WTC11 (cell line): ENCODE measurements around the gene MACROH2A2. TPM values are rescaled to one million over a fixed set of nuclear protein-coding genes. Genes with fewer than 3 reads are reported as not detected.

Experiments used
- ATAC-seq: fragments of 200-7000 bp; cut with Tn5 transposase; 2 replicates; pipeline ENCODE4 v1.10.0; 2021; ENCODE audit warnings: mild to moderate bottlenecking, moderate library complexity
- CTCF ChIA-PET: fragments of 300-600 bp; sonication (Branson Sonifier 250); formaldehyde crosslinking; loops from one replicate; lab custom pipeline; 2021; ENCODE audit warnings: antibody characterized with exemption; lab: Charles Lee
- POLR2A ChIA-PET: fragments of 350-600 bp; sonication (Branson Sonifier 250); formaldehyde crosslinking; loops from one replicate; lab custom pipeline; 2021; ENCODE audit warnings: antibody characterized with exemption; lab: Charles Lee
- DNase-seq: peaks from one replicate; pipeline ENCODE4 v3.0.0; 2021; ENCODE audit warnings: low spot score
- H3K27ac Mint-ChIP-seq: 2 replicates; pipeline ENCODE4 v1.8.0; 2021; ENCODE audit warnings: mixed read lengths
- H3K27me3 Mint-ChIP-seq: 2 replicates; pipeline ENCODE4 v1.8.0; 2021; ENCODE audit warnings: low read depth, mild to moderate bottlenecking, moderate library complexity, mixed read lengths
- H3K36me3 Mint-ChIP-seq: 2 replicates; pipeline ENCODE4 v1.8.0; 2021; ENCODE audit warnings: mixed read lengths
- H3K4me1 Mint-ChIP-seq: 2 replicates; pipeline ENCODE4 v1.8.0; 2022; ENCODE audit warnings: mixed read lengths
- H3K4me3 Mint-ChIP-seq: 2 replicates; pipeline ENCODE4 v1.8.0; 2021; ENCODE audit warnings: mild to moderate bottlenecking, moderate library complexity, mixed read lengths
- H3K9me3 Mint-ChIP-seq: 2 replicates; pipeline ENCODE4 v1.8.0; 2021; ENCODE audit warnings: mixed read lengths
- AFF4 ChIP-seq: sonication (generic); formaldehyde crosslinking; IDR thresholded peaks from 2 replicates; pipeline ENCODE4 v1.8.1; 2023; ENCODE audit warnings: mild to moderate bottlenecking, missing genetic modification reagents, borderline replicate concordance
- ATF3 ChIP-seq: sonication (generic); formaldehyde crosslinking; conservative IDR thresholded peaks from 2 replicates; pipeline ENCODE4 v1.8.1; 2022; ENCODE audit warnings: mild to moderate bottlenecking, missing genetic modification reagents
- ATF6 ChIP-seq: sonication (generic); formaldehyde crosslinking; IDR thresholded peaks from 2 replicates; pipeline ENCODE4 v1.8.1; 2023; ENCODE audit warnings: mild to moderate bottlenecking, missing genetic modification reagents
- CREB1 ChIP-seq: sonication (generic); formaldehyde crosslinking; IDR thresholded peaks from 2 replicates; pipeline ENCODE4 v1.8.0; 2023; ENCODE audit warnings: mild to moderate bottlenecking, missing genetic modification reagents
- E2F1 ChIP-seq: sonication (generic); formaldehyde crosslinking; IDR thresholded peaks from 2 replicates; pipeline ENCODE4 v1.8.0; 2022; ENCODE audit warnings: mild to moderate bottlenecking, missing genetic modification reagents
- ESRRA ChIP-seq: sonication (generic); formaldehyde crosslinking; IDR thresholded peaks from 2 replicates; pipeline ENCODE4 v1.8.1; 2022; ENCODE audit warnings: mild to moderate bottlenecking, missing genetic modification reagents, borderline replicate concordance
- FOXJ3 ChIP-seq: sonication (generic); formaldehyde crosslinking; IDR thresholded peaks from 2 replicates; pipeline ENCODE4 v1.9.0; 2021; ENCODE audit warnings: missing genetic modification reagents, mild to moderate bottlenecking, borderline replicate concordance
- FOXP4 ChIP-seq: sonication (generic); formaldehyde crosslinking; IDR thresholded peaks from 2 replicates; pipeline ENCODE4 v1.8.0; 2022; ENCODE audit warnings: mild to moderate bottlenecking, missing genetic modification reagents
- GABPB1 ChIP-seq: sonication (generic); formaldehyde crosslinking; IDR thresholded peaks from 2 replicates; pipeline ENCODE4 v1.8.1; 2023; ENCODE audit warnings: mild to moderate bottlenecking, missing genetic modification reagents
- GRHL2 ChIP-seq: fragments of 250-450 bp; sonication (Bioruptor Pico); IDR thresholded peaks from 2 replicates; pipeline ENCODE4 v1.8.0; 2022; ENCODE audit warnings: mild to moderate bottlenecking, moderate library complexity; ENCODE audit not compliant: insufficient replicate concordance, severe bottlenecking
- JUN ChIP-seq: sonication (generic); formaldehyde crosslinking; IDR thresholded peaks from 2 replicates; pipeline ENCODE4 v1.8.0; 2023; ENCODE audit warnings: mild to moderate bottlenecking, missing genetic modification reagents
- MAX ChIP-seq: sonication (generic); formaldehyde crosslinking; IDR thresholded peaks from 2 replicates; pipeline ENCODE4 v1.8.0; 2022; ENCODE audit warnings: mild to moderate bottlenecking, missing genetic modification reagents
- MYBL2 ChIP-seq: sonication (generic); formaldehyde crosslinking; IDR thresholded peaks from 2 replicates; pipeline ENCODE4 v1.8.1; 2023; ENCODE audit warnings: mild to moderate bottlenecking, moderate library complexity, missing genetic modification reagents
- PREB ChIP-seq: sonication (generic); formaldehyde crosslinking; IDR thresholded peaks from 2 replicates; pipeline ENCODE4 v1.8.1; 2022; ENCODE audit warnings: mild to moderate bottlenecking, missing genetic modification reagents, moderate library complexity, borderline replicate concordance
- PRRX2 ChIP-seq: fragments of 250-450 bp; sonication (Bioruptor Pico); IDR thresholded peaks from 2 replicates; pipeline ENCODE4 v1.8.0; 2021; ENCODE audit warnings: mild to moderate bottlenecking
- ZBTB21 ChIP-seq: sonication (generic); formaldehyde crosslinking; IDR thresholded peaks from 2 replicates; pipeline ENCODE4 v1.8.1; 2023; ENCODE audit warnings: mild to moderate bottlenecking, missing genetic modification reagents, borderline replicate concordance
- ZNF219 ChIP-seq: sonication (generic); formaldehyde crosslinking; IDR thresholded peaks from 2 replicates; pipeline ENCODE4 v1.8.0; 2023; ENCODE audit warnings: missing genetic modification reagents, mild to moderate bottlenecking, borderline replicate concordance
- ZNF232 ChIP-seq: sonication (generic); formaldehyde crosslinking; IDR thresholded peaks from 2 replicates; pipeline ENCODE4 v1.8.0; 2022; ENCODE audit warnings: mild to moderate bottlenecking, missing genetic modification reagents
- ZNF416 ChIP-seq: fragments of 250-450 bp; sonication (Bioruptor Pico); IDR thresholded peaks from 2 replicates; pipeline ENCODE4 v1.9.0; 2021; ENCODE audit warnings: mild to moderate bottlenecking, inconsistent platforms
- ZSCAN18 ChIP-seq: fragments of 250-450 bp; sonication (Bioruptor Pico); IDR thresholded peaks from 2 replicates; pipeline ENCODE4 v2.1.2; 2022; ENCODE audit warnings: mild to moderate bottlenecking, moderate library complexity
- total RNA-seq: library from RNA; stranded (reverse); gene quantifications from 3 replicates; pipeline ENCODE4 v1.2.3, GENCODE V29; 2021

MACROH2A2 gene
- total RNA-seq, 1 experiment from 2014 or later = 35.4 TPM

- Mint-ChIP-seq H3K9me3 (no peaks in the 10 kb centered on the region), H3K27me3 (no peaks in the 10 kb centered on the region), H3K27ac (peak overlapping the region; percentile 78), H3K4me3 (no peak overlapping the region), H3K36me3 (peaks cover 30% of the 10 kb centered on the region), H3K4me1 (peaks cover 16% of the 10 kb centered on the region)
- POLR2A ChIA-PET = no interaction called here
- TF ChIP-seq ZNF416 (CRISPR knock-in tag) (no peak), GRHL2 (CRISPR knock-in tag) (no peak), ZSCAN18 (CRISPR knock-in tag) (no peak), ZNF232 (CRISPR knock-in tag) (no peak), FOXJ3 (no peak), PREB (no peak), E2F1 (CRISPR knock-in tag) (no peak), GABPB1 (no peak), JUN (no peak), ATF3 (CRISPR knock-in tag) (no peak), ZNF219 (CRISPR knock-in tag) (no peak), ESRRA (CRISPR knock-in tag) (no peak), MAX (no peak), PRRX2 (CRISPR knock-in tag) (no peak), CREB1 (CRISPR knock-in tag) (no peak), ZBTB21 (no peak), MYBL2 (CRISPR knock-in tag) (no peak), FOXP4 (CRISPR knock-in tag) (no peak), ATF6 (CRISPR knock-in tag) (no peak), AFF4 (CRISPR knock-in tag) (no peak)
- DNase-seq (no peak), ATAC-seq (no peak)
- CTCF ChIA-PET = no interaction called here
Measured at GRCh38 chr10:70148516-70148915, 95.9 kb downstream of the MACROH2A2 start.
